Measurements from ENCODE around the gene UGT2B11. TPM values are rescaled to one million over a fixed set of nuclear protein-coding genes. Genes with fewer than 3 reads are reported as not detected.
"Not testable (repeated sequence)": the region's sequence is repeated elsewhere in the genome, so short reads cannot be mapped to it uniquely, and the experiment has no call there.

UGT2B11 gene
- not detected in 2 replicates for total RNA-seq (2014; rRNA removed; shearing (Covaris generic))

DNA sequence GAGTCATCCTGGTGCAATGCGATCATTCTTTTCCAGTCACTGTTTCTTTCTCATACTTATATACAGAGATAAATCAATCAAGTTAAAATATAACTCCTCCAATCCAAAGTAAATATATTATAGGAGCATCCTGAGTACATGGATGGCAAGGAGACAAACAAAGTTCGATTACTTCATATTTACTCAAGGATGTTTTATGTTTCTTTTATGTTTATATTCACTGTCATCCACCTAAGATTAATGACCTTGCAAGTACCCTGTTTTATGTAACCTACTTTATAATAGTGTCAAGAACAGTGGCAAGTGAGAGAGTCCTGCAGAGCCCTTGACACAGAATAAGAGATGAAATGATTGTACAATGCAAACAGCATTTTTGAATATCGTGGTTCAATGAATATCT, at the start of gene UGT2B11:
Gene UGT2B11, minus strand, starts transcription at position 33 of the 400 bp plus-strand sequence. Its CDS starts 26 bp downstream, at position 7.
- H3K4me3 ChIP-seq: no peak within 1 kb of the TSS
- H3K4me1 ChIP-seq (replicated peaks): no peaks in the 10 kb centered on the region
- H3K36me3 ChIP-seq: no peaks in the 10 kb centered on the region
- no peaks in the 10 kb centered on the region for H3K27me3 ChIP-seq (replicated peaks)
- H3K9me3 ChIP-seq (replicated peaks): no peaks in the 10 kb centered on the region
- no peak for DNase-seq (ENCODE audit: low read depth in 1 of 2, low spot score in 2 of 2)
- H3K27ac ChIP-seq: no peak within 1 kb of the TSS

DNA sequence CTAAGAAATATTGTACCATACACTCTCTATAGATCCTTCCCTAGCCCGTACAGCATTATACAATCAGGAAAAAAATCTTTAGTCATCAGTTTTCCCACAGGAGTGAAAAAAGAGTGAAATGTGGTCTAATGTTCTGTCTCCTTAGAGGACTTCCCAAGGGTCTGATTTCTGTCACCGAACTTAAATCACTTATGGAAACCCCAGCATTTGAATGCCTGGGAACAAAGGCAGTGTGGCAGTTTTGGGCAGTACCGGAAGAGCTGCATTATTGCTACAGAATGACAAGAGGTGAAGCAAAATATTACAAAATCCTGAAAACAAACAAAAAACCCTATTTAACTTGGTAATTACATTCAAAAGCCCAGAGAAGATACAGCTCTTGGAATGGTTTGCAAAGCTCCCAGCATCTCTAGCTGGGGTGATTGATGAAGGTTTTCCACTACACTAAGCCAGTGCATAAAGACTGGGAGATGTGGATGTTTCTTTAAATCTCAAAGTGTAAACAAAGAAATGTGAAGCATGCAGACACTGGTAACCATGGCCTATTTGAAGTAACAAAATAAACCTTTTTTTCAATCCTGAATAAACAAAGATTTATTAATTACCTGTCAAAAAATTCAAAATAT, 38.7 kb upstream of the UGT2B11 start:
- not testable (repeated sequence) for DNase-seq (ENCODE audit: low read depth in 1 of 2, low spot score in 2 of 2); H3K4me3 ChIP-seq

DNA sequence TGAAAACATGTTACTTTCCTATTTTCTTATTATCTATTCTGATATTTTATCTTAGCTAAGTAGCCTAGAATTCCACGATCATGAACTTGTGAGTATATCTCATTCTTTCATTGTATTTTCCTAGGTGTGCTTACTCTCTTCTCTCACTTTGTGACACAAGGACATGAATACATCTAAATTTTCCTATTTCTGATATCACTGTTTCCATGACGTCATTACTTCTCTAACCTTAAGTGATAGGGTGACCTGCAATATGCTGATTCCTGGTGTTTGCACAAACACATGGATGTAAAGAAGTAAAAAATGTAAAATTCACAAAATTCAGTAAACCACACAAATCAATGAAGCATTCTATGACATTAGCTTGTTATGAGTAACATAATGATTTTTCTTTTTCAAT, 36.3 kb upstream of the UGT2B11 start:
- H3K27me3 ChIP-seq (replicated peaks); DNase-seq (ENCODE audit: low read depth in 1 of 2, low spot score in 2 of 2); H3K36me3 ChIP-seq; H3K9me3 ChIP-seq (replicated peaks); H3K4me3 ChIP-seq; H3K27ac ChIP-seq; H3K4me1 ChIP-seq (replicated peaks): not testable (repeated sequence)

More for the DNA sequence above, 38.7 kb upstream of the UGT2B11 start:
- H3K27ac ChIP-seq; H3K4me1 ChIP-seq (replicated peaks); H3K9me3 ChIP-seq (replicated peaks); H3K36me3 ChIP-seq; H3K27me3 ChIP-seq (replicated peaks): not testable (repeated sequence)

DNA sequence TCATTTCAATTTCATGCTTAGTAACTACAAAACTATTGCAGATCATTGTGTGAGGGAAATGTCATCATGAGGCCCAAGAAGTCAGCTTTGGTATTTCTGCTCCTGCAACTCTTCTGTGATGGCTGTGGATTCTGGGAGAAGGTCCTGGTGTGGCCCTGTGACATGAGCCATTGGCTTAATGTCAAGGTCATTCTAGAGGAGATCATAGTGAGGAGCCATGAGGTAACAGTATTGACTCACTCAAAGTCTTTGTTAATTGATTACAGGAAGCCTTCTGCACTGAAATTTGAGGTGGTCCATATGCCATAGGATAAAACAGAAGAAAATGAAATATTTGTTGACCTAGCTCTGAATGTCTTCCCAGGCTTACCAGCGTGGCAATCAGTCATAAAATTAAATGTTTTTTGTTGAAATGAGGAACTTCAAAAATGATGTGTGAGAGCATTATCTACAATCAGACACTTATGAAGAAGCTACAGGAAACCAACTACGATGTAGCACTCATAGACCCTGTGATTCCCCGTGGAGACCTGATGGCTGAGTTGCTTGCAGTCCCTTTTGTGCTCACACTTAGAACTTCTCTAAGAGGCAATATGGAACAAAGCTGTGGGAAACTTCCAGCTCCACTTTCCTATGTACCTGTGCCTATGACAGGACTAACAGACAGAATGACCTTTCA, 28.2 kb upstream of the UGT2B11 start:
- H3K4me3 ChIP-seq; H3K27ac ChIP-seq; H3K4me1 ChIP-seq (replicated peaks); H3K27me3 ChIP-seq (replicated peaks); H3K9me3 ChIP-seq (replicated peaks); H3K36me3 ChIP-seq; DNase-seq (ENCODE audit: low read depth in 1 of 2, low spot score in 2 of 2): not testable (repeated sequence)

DNA sequence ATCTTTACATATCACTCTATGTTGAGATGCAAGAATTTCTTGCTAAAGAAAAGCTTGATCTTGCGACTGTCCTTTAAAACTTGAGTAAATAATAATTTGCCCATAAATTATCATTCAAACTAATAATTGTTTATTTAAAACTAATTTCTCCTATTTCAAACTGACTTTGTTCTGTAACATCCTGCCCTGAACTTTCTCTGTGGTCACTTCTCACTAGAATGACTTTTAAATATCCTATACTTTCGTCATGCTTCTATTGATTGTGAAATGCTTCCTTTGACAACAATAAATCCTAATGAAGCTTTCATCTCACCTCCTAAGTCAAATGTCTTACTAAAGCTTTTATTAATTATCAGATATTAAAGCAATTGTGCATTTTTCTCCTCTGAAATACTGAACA, 27.2 kb upstream of the UGT2B11 start:
- not testable (repeated sequence) for H3K4me3 ChIP-seq; H3K27me3 ChIP-seq (replicated peaks); H3K36me3 ChIP-seq; H3K4me1 ChIP-seq (replicated peaks); H3K27ac ChIP-seq; DNase-seq (ENCODE audit: low read depth in 1 of 2, low spot score in 2 of 2); H3K9me3 ChIP-seq (replicated peaks)

DNA sequence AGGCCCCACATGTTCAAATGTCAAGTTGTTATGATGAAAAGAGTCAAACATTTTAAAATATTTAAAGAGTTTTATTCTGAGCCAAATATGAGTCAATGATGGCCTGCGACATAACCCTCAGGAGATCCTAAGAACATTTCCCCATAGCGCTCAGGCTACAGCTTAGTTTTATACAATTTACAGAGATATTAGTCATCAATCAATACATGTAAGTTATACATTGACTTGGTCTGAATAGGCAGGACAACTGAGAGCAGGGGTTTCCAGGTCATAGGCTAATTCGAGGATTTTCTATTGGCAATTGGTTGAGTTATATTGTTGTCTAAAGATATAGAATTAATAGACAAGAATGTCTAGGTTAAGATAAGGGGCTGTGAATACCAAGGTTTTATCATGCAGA, 26.2 kb upstream of the UGT2B11 start:
- not testable (repeated sequence) for H3K27me3 ChIP-seq (replicated peaks); H3K4me3 ChIP-seq; H3K27ac ChIP-seq; H3K9me3 ChIP-seq (replicated peaks); H3K36me3 ChIP-seq; DNase-seq (ENCODE audit: low read depth in 1 of 2, low spot score in 2 of 2); H3K4me1 ChIP-seq (replicated peaks)

DNA sequence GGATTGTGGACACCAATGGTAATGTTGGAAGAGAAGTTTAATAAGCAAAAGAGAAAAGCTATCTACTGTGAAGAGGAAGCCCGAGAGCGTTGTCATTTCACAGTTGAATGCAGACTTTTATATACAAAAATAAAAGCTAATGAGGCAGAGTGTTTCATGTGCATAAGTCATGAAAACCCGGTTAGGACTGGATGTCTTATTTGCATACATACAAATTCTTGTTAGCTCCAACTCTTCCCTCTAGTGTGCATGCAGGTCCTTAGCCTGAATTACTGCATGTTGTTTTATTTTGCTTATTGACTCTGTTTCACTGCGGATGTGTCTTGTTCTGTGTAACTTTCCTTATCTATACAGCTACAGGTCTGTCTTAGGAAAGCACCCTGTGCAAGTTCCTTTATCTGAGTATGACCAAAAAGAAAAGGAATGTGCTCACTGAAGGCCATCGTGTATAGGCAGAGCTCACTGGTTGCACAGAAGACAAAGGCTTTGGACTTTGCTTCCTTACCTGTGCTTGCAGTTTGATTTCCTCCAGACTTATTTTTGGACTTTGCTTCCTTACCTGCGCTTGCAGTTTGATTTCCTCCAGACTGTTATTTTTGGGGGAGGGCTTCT, 25.1 kb upstream of the UGT2B11 start:
- no peaks in the 10 kb centered on the region for H3K4me1 ChIP-seq (replicated peaks)
- DNase-seq (ENCODE audit: low read depth in 1 of 2, low spot score in 2 of 2): no peak
- H3K4me3 ChIP-seq: no peak overlapping the region
- no peaks in the 10 kb centered on the region for H3K27me3 ChIP-seq (replicated peaks)
- H3K27ac ChIP-seq: no peak overlapping the region
- no peaks in the 10 kb centered on the region for H3K36me3 ChIP-seq
- no peaks in the 10 kb centered on the region for H3K9me3 ChIP-seq (replicated peaks)

DNA sequence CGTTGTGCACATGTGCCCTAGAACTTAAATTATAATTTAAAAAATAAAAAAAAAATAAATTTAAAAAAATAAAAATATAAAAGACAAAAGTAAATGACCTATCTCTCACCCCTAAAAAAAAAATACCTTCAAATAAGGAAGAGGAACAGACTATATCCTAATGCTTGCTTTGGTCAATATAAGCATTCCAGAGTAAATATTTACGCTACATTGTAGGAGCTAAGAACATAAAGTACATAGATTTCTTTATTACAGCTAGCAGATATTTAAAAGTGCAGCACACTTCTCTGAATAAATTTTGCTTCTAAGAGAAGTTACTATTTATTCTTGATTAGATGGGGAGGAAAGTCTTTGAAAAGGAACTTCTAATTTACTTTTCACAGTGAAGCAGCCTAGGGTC, 24.5 kb upstream of the UGT2B11 start:
- Histone ChIP-seq H3K36me3 (no peaks in the 10 kb centered on the region), H3K4me3 (no peak overlapping the region), H3K27me3 (replicated peaks) (no peaks in the 10 kb centered on the region), H3K9me3 (replicated peaks) (no peaks in the 10 kb centered on the region), H3K4me1 (replicated peaks) (no peaks in the 10 kb centered on the region), H3K27ac (no peak overlapping the region)
- DNase-seq (ENCODE audit: low read depth in 1 of 2, low spot score in 2 of 2): no peak

DNA sequence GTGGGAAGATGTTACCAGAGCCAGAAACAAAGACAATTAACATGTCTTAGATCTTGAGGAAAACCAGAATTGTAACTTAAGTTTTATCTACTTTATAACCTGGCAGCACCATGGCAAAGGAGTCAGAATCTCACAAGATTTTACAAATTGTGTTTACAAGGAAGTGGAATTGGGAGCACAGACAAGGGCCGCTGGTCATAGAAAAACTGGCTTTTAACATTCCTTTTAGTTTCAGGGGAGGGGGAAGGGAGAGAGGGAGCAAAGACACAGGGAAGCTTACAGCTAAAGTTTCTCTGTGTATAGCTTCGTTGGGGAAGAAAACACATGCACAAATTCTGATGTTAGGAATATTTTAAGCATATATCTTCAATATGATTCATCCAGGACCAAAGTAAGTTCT, 10.3 kb upstream of the UGT2B11 start:
- H3K9me3 ChIP-seq (replicated peaks): no peaks in the 10 kb centered on the region
- no peaks in the 10 kb centered on the region for H3K27me3 ChIP-seq (replicated peaks)
- H3K4me3 ChIP-seq: no peak overlapping the region
- DNase-seq (ENCODE audit: low read depth in 1 of 2, low spot score in 2 of 2): no peak
- H3K4me1 ChIP-seq (replicated peaks): no peaks in the 10 kb centered on the region
- H3K36me3 ChIP-seq: no peaks in the 10 kb centered on the region
- H3K27ac ChIP-seq: no peak overlapping the region

DNA sequence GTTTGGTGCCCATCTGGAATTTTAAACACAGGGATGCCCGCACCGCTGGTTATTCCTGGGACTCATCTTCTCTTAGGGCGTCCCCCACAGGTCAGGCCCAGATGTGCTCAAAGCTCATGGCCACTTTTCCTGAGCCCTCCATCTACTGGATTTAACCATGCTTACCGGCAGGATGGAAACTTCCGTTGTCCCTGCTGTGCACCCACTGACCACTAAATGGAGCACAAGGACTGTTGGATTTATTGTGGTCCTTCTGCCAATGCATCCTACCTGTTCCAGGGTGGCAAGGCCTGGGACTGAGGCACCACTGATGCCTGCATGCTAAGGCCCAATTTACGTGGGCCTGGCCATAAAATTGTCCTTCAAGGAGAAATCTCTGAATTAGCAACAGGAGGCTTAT, 8.7 kb upstream of the UGT2B11 start:
- not testable (repeated sequence) for H3K4me1 ChIP-seq (replicated peaks); H3K9me3 ChIP-seq (replicated peaks); H3K27ac ChIP-seq; H3K4me3 ChIP-seq; DNase-seq (ENCODE audit: low read depth in 1 of 2, low spot score in 2 of 2); H3K27me3 ChIP-seq (replicated peaks); H3K36me3 ChIP-seq

DNA sequence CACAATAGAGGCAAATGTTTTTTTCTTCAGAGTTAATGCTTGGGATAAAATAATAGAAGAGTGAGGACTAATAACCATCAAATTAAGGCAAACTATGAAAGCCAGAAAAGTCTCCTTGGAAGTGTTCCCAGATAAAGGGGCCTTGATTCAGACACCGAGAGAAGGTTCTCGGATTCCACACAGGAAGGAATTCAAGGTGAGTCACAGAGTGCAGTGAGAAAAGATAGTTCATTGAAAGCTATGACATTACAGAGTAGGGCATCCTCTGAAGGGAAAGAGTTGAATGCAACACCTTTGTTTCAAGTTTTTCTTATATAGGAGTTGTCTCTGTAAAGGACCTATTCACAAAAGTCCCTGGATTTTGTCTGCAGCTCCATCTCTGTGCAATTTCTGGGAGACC, 3.9 kb upstream of the UGT2B11 start:
- not testable (repeated sequence) for H3K4me1 ChIP-seq (replicated peaks); H3K9me3 ChIP-seq (replicated peaks); DNase-seq (ENCODE audit: low read depth in 1 of 2, low spot score in 2 of 2); H3K36me3 ChIP-seq; H3K27ac ChIP-seq; H3K4me3 ChIP-seq; H3K27me3 ChIP-seq (replicated peaks)

DNA sequence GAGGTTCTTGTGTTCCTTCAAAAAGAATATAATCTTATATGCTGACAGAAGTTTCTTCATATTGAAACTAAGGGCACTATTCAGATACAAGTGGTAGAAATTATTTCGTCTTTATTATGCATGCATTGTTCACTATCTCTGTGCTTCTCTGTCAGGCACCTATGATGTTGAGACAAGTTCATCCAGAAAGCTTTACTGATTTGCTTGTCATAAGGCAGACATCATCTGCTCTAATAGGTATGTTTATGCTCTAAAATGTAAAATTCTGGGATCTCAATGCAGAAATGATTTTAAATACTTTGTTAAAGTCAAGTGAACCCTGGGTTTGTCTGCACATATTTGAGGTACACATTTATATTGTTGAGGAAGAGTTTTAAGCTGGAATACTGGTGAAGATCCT, 3.6 kb downstream of the UGT2B11 start:
- Histone ChIP-seq H3K4me3 (no peak overlapping the region), H3K27me3 (replicated peaks) (no peaks in the 10 kb centered on the region), H3K9me3 (replicated peaks) (no peaks in the 10 kb centered on the region), H3K4me1 (replicated peaks) (no peaks in the 10 kb centered on the region), H3K27ac (no peak overlapping the region), H3K36me3 (no peaks in the 10 kb centered on the region)
- no peak for DNase-seq (ENCODE audit: low read depth in 1 of 2, low spot score in 2 of 2)

DNA sequence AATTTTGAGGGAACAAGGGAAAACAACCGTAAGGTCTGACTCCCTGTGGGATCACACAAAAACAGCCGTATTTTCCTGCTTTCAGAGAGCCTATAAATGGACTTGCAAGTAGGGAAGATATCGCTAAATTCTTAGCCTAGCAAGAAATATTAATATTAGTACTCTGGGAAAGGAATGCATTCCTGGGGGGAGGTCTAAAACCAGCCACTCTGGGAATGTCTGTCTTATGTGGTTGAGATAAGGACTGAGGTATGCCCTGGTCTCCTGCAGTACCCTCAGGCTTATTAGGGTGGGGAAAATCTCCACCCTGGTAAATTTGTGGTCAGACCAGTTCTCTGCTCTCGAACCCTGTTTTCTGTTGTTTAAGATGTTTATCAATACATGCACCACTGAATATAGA, 16.0 kb downstream of the UGT2B11 start:
- H3K36me3 ChIP-seq; DNase-seq (ENCODE audit: low read depth in 1 of 2, low spot score in 2 of 2); H3K4me3 ChIP-seq; H3K9me3 ChIP-seq (replicated peaks); H3K27me3 ChIP-seq (replicated peaks); H3K4me1 ChIP-seq (replicated peaks); H3K27ac ChIP-seq: not testable (repeated sequence)

DNA sequence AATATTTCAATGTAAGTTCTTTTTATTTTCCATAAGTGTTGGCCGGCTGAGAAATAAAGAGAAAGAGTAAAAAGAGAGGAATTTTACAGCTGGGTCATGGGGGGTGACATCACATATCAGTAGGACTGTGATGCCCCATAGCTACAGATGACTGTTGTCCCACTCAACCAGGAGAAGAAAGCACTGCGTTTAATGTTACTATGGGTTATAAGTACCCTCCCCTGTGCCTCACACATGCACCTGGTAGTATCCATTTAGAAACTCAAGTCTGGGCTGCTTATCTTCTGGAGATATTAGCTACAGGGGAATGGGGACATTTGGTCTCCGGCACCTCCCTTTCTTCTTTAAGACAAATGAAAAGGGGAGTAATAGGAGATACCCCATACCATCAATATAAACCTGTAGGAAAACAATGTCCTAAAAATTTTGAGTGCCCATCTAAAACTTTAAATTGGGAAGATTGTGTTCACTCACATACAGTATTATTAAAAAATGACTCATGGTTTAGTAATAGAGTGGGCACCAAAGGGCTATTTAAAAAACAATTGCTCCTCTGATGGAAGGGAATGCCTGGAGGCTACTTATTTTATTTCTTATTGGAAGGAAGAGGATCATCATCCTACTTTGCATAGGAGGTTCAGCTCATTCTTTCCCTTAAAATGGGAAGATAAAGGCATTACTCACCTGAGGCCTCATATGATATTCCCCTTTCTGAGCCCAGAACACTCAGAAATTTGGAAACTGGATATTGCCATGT, 18.2 kb downstream of the UGT2B11 start:
- no peak for DNase-seq (ENCODE audit: low read depth in 1 of 2, low spot score in 2 of 2)
- no peak overlapping the region for H3K4me3 ChIP-seq
- H3K27me3 ChIP-seq (replicated peaks): no peaks in the 10 kb centered on the region
- H3K9me3 ChIP-seq (replicated peaks): no peaks in the 10 kb centered on the region
- no peaks in the 10 kb centered on the region for H3K36me3 ChIP-seq
- H3K27ac ChIP-seq: no peak overlapping the region
- no peaks in the 10 kb centered on the region for H3K4me1 ChIP-seq (replicated peaks)
